HepG2 (cell line): ENCODE results near the gene PKLR. TPM values are rescaled to one million over a fixed set of nuclear protein-coding genes. Genes with fewer than 3 reads are reported as not detected.

Experiments
- CBX1 ChIP-seq: IDR thresholded peaks from one replicate; pipeline ENCODE4 v1.6.1; 2016; ENCODE audit warnings: antibody characterized with exemption, low read depth
- ELF4 ChIP-seq: sonication (generic); formaldehyde crosslinking; IDR thresholded peaks from 2 replicates; pipeline ENCODE4 v1.5.0; 2020; ENCODE audit warnings: missing genetic modification reagents, mild to moderate bottlenecking, moderate library complexity, borderline replicate concordance
- EP300 ChIP-seq, 3 experiments: sonication (generic) in 1 of 3; formaldehyde crosslinking in 1 of 3; IDR thresholded peaks; 2 replicates each; pipeline versions ENCODE4 v1.5.1 to v1.6.1; 2011 to 2020; ENCODE audit warnings: low read depth in 2 of 3, low read length in 2 of 3, borderline replicate concordance in 1 of 3, improper control_type of control experiment in 1 of 3, mild to moderate bottlenecking in 1 of 3, missing genetic modification reagents in 1 of 3, moderate library complexity in 1 of 3
- ERF ChIP-seq: IDR thresholded peaks from 2 replicates; pipeline ENCODE4 v1.6.1; 2018; ENCODE audit warnings: missing biosample characterization, missing genetic modification reagents
- GABPA ChIP-seq, 2 experiments: IDR thresholded peaks; 2 replicates each; pipeline ENCODE4 v1.6.1; 2011 to 2016; ENCODE audit warnings: low read depth in 2 of 2, low read length in 1 of 2, missing biosample characterization in 1 of 2, missing genetic modification characterization in 1 of 2
- GABPB1 ChIP-seq: IDR thresholded peaks from 2 replicates; pipeline ENCODE4 v1.6.1; 2016; ENCODE audit warnings: mild to moderate bottlenecking, missing genetic modification reagents, moderate library complexity, missing compliant biosample characterization
- KLF16 ChIP-seq, 2 experiments: sonication (generic) in 1 of 2; formaldehyde crosslinking in 1 of 2; IDR thresholded peaks; 2 replicates each; pipeline versions ENCODE4 v1.6.1 to v1.8.0; 2016 to 2023; ENCODE audit warnings: missing genetic modification reagents in 2 of 2, missing compliant biosample characterization in 1 of 2
- KMT2B ChIP-seq: IDR thresholded peaks from 2 replicates; pipeline ENCODE4 v1.6.1; 2016; ENCODE audit warnings: missing genetic modification reagents, missing compliant biosample characterization
- PHF21A ChIP-seq: sonication (generic); formaldehyde crosslinking; IDR thresholded peaks from 2 replicates; pipeline ENCODE4 v1.5.0; 2020; ENCODE audit warnings: mild to moderate bottlenecking, missing genetic modification reagents
- POGZ ChIP-seq: sonication (generic); formaldehyde crosslinking; IDR thresholded peaks from 2 replicates; pipeline ENCODE4 v1.4.0; 2020; ENCODE audit warnings: mild to moderate bottlenecking, missing genetic modification reagents
- RARG ChIP-seq: sonication (generic); formaldehyde crosslinking; IDR thresholded peaks from 2 replicates; pipeline ENCODE4 v1.4.0; 2020; ENCODE audit warnings: low read depth, mild to moderate bottlenecking, missing genetic modification reagents
- RBM22 ChIP-seq: fragments of 200-400 bp; formaldehyde crosslinking; optimal IDR thresholded peaks from 2 replicates; pipeline ENCODE3; 2017; ENCODE audit warnings: mild to moderate bottlenecking, low read length, moderate library complexity
- RELA ChIP-seq: sonication (generic); formaldehyde crosslinking; IDR thresholded peaks from 2 replicates; pipeline ENCODE4 v1.4.0; 2020; ENCODE audit warnings: missing genetic modification reagents
- SYNCRIP ChIP-seq: fragments of 200-400 bp; formaldehyde crosslinking; IDR thresholded peaks from 2 replicates; pipeline ENCODE4 v1.6.1; 2018; ENCODE audit warnings: mild to moderate bottlenecking, low read depth, low read length; ENCODE audit not compliant: insufficient read depth
- TAF1 ChIP-seq: sonication (generic); formaldehyde crosslinking; IDR thresholded peaks from 2 replicates; pipeline ENCODE4 v1.4.0; 2020; ENCODE audit warnings: missing genetic modification reagents
- YY1 ChIP-seq: IDR thresholded peaks from 2 replicates; pipeline ENCODE4 v1.6.1; 2011; ENCODE audit warnings: low read length, low read depth, moderate library complexity, mild to moderate bottlenecking; ENCODE audit not compliant: insufficient read depth, insufficient replicate concordance
- ZNF292 ChIP-seq: sonication (generic); formaldehyde crosslinking; IDR thresholded peaks from 2 replicates; pipeline ENCODE4 v1.8.1; 2022; ENCODE audit warnings: mild to moderate bottlenecking, low read depth, missing genetic modification reagents, borderline replicate concordance
- ZNF329 ChIP-seq: sonication (generic); formaldehyde crosslinking; IDR thresholded peaks from 2 replicates; pipeline ENCODE4 v1.9.0; 2021; ENCODE audit warnings: low read depth, mild to moderate bottlenecking, missing genetic modification reagents
- ZNF431 ChIP-seq: sonication (generic); formaldehyde crosslinking; IDR thresholded peaks from 2 replicates; pipeline ENCODE4 v1.9.0; 2022; ENCODE audit warnings: missing genetic modification reagents, low read depth, mild to moderate bottlenecking, borderline replicate concordance
- ZNF557 ChIP-seq: sonication (generic); formaldehyde crosslinking; IDR thresholded peaks from 2 replicates; pipeline ENCODE4 v1.4.0; 2020; ENCODE audit warnings: missing genetic modification reagents
- ZNF670 ChIP-seq: sonication (generic); formaldehyde crosslinking; IDR thresholded peaks from 2 replicates; pipeline ENCODE4 v1.8.0; 2022; ENCODE audit warnings: mild to moderate bottlenecking, missing genetic modification reagents, borderline replicate concordance
- polyA plus RNA-seq, 8 experiments: library from polyadenylated mRNA; depleted of rRNA in 3 of 8; stranded (reverse) in 7 of 8; unstranded in 1 of 8; fragments of >200 nt; fragmentation: Illumina TruSeq in 4 of 8; extraction: Trizol in 4 of 8; gene quantifications; 2 replicates each; pipeline versions ENCODE4 v1.2.1 to v1.2.3, GENCODE V29; 2011 to 2016; ENCODE audit warnings: low read depth in 4 of 8, missing spikeins in 1 of 8, mixed read lengths in 1 of 8; ENCODE audit not compliant: insufficient read depth in 1 of 8
- total RNA-seq, 5 experiments: library from RNA; depleted of rRNA; stranded (reverse); fragments of >200 nt; fragmentation: Illumina TruSeq; extraction: Trizol; gene quantifications; 2 replicates each; pipeline ENCODE4 v1.2.3, GENCODE V29; 2016; ENCODE audit warnings: low read depth in 1 of 5
- TF ChIP-seq, protein P1 (sequence below): sonication (generic); formaldehyde crosslinking; conservative IDR thresholded peaks from 2 replicates; pipeline ENCODE4 v1.4.0; 2020; ENCODE audit warnings: missing genetic modification reagents
- TF ChIP-seq, protein P2 (sequence below): IDR thresholded peaks from 2 replicates; pipeline ENCODE4 v1.6.1; 2016; ENCODE audit warnings: low read depth, borderline replicate concordance
- TF ChIP-seq, protein P3 (sequence below): IDR thresholded peaks from 2 replicates; pipeline ENCODE4 v1.6.1; 2018; ENCODE audit warnings: missing genetic modification reagents
- TF ChIP-seq, protein P4 (sequence below): sonication (generic); formaldehyde crosslinking; IDR thresholded peaks from 2 replicates; pipeline ENCODE4 v1.5.1; 2020; ENCODE audit warnings: missing genetic modification reagents, mild to moderate bottlenecking, borderline replicate concordance

PKLR gene
- total and polyA plus RNA-seq, 2 of the 13 experiments (the other 11 are each of a cell fraction or from before 2014, with no cell fraction given), result 10.3 to 29.3 TPM

DNA sequence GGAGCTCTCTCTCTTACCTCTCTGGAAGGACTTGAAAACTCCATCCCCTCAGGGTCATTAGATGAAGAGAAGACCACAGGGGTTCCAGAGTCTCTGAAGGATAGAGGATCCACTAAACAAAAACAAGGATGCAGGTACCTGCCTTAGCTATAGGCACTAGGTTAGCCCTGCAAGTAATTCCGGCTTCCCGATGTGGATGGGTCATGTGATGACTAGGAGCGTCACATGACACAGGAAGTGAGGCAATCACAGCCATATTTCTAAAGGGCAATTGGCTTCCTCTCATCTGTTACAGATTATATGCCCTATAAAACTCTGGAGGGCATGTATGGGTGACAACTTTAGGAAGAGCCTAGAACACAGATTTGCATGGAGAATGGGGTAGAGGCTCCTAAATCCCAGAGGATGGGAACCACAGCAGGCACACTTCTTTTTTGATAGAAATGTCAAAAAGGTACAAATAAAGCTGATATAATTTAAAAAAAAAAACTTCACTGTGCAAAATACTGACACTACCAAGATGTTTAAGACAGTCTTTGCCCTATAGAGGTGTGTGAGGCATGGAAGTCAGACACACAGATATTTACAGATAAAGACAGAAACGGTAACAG is 60.1 kb downstream of the PKLR start (continued):
- TF ChIP-seq TAF1 (CRISPR knock-in tag) (peak; percentile 34; the same call in 1 of the 2 replicates), ERF (CRISPR knock-in tag) (peak; percentile 45; the same call in 1 of the 2 replicates), KLF16 (CRISPR knock-in tag; IDR thresholded peaks at IDR 0.05) (peak in 1 of 2 experiments; percentile 73; a peak in 1 of 4 replicates), ELF4 (CRISPR knock-in tag) (peak; percentile 56; the same call in 1 of the 2 replicates), CBX1 (peak; percentile 52), SYNCRIP (no peak), PHF21A (peak; percentile 58; the same call in 1 of the 2 replicates), YY1 (peak; percentile 94), RELA (no peak), ZNF557 (CRISPR knock-in tag) (no peak), POGZ (CRISPR knock-in tag) (peak; percentile 32; the same call in 1 of the 2 replicates), ZNF329 (CRISPR knock-in tag) (no peak), RBM22 (no peak), RARG (no peak), ZNF292 (no peak), ZNF670 (CRISPR knock-in tag) (no peak), ZNF431 (0 out of 2 replicates have a peak, but pooled peaks have one; percentile 50), KMT2B (peak; percentile 72), EP300 (IDR thresholded peaks at IDR 0.05; ENCODE audit: low read depth in 2 of 2, low read length in 2 of 2) (peak in 1 of 2 experiments; percentile 19; a peak in 1 of 4 replicates), EP300 (CRISPR knock-in tag; IDR thresholded peaks at IDR 0.05; ENCODE audit: borderline replicate concordance) (no peak), GABPA (IDR thresholded peaks at IDR 0.05; ENCODE audit: low read depth, low read length) (no peak), GABPA (CRISPR knock-in tag; IDR thresholded peaks at IDR 0.05; ENCODE audit: low read depth) (peak; percentile 86), GABPB1 (CRISPR knock-in tag) (peak; percentile 81)
- TF ChIP-seq, protein P1, sequence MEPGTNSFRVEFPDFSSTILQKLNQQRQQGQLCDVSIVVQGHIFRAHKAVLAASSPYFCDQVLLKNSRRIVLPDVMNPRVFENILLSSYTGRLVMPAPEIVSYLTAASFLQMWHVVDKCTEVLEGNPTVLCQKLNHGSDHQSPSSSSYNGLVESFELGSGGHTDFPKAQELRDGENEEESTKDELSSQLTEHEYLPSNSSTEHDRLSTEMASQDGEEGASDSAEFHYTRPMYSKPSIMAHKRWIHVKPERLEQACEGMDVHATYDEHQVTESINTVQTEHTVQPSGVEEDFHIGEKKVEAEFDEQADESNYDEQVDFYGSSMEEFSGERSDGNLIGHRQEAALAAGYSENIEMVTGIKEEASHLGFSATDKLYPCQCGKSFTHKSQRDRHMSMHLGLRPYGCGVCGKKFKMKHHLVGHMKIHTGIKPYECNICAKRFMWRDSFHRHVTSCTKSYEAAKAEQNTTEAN (CRISPR knock-in tag), result no peak
- TF ChIP-seq, protein P2, sequence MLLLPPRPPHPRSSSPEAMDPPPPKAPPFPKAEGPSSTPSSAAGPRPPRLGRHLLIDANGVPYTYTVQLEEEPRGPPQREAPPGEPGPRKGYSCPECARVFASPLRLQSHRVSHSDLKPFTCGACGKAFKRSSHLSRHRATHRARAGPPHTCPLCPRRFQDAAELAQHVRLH (CRISPR knock-in tag), result 0 out of 2 replicates have a peak, but pooled peaks have one; percentile 31
- TF ChIP-seq, protein P3, sequence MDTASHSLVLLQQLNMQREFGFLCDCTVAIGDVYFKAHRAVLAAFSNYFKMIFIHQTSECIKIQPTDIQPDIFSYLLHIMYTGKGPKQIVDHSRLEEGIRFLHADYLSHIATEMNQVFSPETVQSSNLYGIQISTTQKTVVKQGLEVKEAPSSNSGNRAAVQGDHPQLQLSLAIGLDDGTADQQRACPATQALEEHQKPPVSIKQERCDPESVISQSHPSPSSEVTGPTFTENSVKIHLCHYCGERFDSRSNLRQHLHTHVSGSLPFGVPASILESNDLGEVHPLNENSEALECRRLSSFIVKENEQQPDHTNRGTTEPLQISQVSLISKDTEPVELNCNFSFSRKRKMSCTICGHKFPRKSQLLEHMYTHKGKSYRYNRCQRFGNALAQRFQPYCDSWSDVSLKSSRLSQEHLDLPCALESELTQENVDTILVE, result peak; percentile 34; the same call in 1 of the 2 replicates
- TF ChIP-seq, protein P4, sequence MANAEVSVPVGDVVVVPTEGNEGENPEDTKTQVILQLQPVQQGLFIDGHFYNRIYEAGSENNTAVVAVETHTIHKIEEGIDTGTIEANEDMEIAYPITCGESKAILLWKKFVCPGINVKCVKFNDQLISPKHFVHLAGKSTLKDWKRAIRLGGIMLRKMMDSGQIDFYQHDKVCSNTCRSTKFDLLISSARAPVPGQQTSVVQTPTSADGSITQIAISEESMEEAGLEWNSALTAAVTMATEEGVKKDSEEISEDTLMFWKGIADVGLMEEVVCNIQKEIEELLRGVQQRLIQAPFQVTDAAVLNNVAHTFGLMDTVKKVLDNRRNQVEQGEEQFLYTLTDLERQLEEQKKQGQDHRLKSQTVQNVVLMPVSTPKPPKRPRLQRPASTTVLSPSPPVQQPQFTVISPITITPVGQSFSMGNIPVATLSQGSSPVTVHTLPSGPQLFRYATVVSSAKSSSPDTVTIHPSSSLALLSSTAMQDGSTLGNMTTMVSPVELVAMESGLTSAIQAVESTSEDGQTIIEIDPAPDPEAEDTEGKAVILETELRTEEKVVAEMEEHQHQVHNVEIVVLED (CRISPR knock-in tag), result peak; percentile 51; the same call in 1 of the 2 replicates
